Measurements from ENCODE around the gene FBXW11.

GRCh38 chr5:171975262-171975876, 31.1 kb downstream of the FBXW11 start:
- TF ChIP-seq CTCF (IDR thresholded peaks at IDR 0.05; ENCODE audit: low read depth, low read length, poor library complexity, severe bottlenecking) (no peak), EZH2phosphoT487 (IDR thresholded peaks at IDR 0.05; ENCODE audit: borderline replicate concordance, low read length) (no peak)
